HEK293 (cell line): ENCODE results near the gene SULT1A2.

Experiments
- CTCF ChIA-PET: fragments of 350-600 bp; formaldehyde crosslinking; extraction: SDS; loops from one replicate; lab custom pipeline; 2021; ENCODE audit warnings: antibody characterized with exemption; lab: Yijun Ruan, JAX
- POLR2A ChIA-PET: fragments of 300-600 bp; formaldehyde crosslinking; extraction: SDS; loops from one replicate; lab custom pipeline; 2020; ENCODE audit warnings: antibody characterized with exemption, inconsistent platforms; lab: Yijun Ruan, JAX
- H3K27ac ChIP-seq: fragments of 200-500 bp; sonication (Bioruptor generic); 2 replicates; pipeline ENCODE4 v1.5.1; 2014; ENCODE audit warnings: low read depth, low read length, control low read depth, inconsistent platforms; ENCODE audit errors: extremely low read depth
- H3K36me3 ChIP-seq, 2 experiments: fragments of 200-500 bp in 1 of 2; sonication (Bioruptor generic) in 1 of 2; 1 replicate in 1 of 2; 2 replicates in 1 of 2; pipeline ENCODE4 v1.5.1; 2014 to 2017; ENCODE audit warnings: inconsistent platforms in 2 of 2, low read length in 2 of 2; ENCODE audit not compliant: control insufficient read depth in 2 of 2, insufficient read depth in 1 of 2
- H3K4me1 ChIP-seq: fragments of 200-500 bp; sonication (Bioruptor generic); 2 replicates; pipeline ENCODE4 v1.5.1; 2014; ENCODE audit warnings: mild to moderate bottlenecking, low read length, inconsistent platforms; ENCODE audit not compliant: control insufficient read depth, insufficient read depth
- H3K4me3 ChIP-seq: 2 replicates; pipeline ENCODE4 v1.5.1; 2011; ENCODE audit warnings: low read depth, mild to moderate bottlenecking, control low read depth, low read length, moderate library complexity
- H3K9me3 ChIP-seq: fragments of 200-500 bp; sonication (Bioruptor generic); 2 replicates; pipeline ENCODE4 v1.5.1; 2014; ENCODE audit warnings: low read depth, low read length, inconsistent platforms; ENCODE audit not compliant: control insufficient read depth, insufficient read depth
- BCL11B ChIP-seq: fragments of 450-650 bp; formaldehyde crosslinking; IDR thresholded peaks from 2 replicates; pipeline ENCODE4 v1.5.1; 2016; ENCODE audit warnings: low read depth, missing biosample characterization, missing genetic modification characterization
- KLF7 ChIP-seq: fragments of 450-650 bp; formaldehyde crosslinking; IDR thresholded peaks from 2 replicates; pipeline ENCODE4 v1.5.1; 2016; ENCODE audit warnings: missing biosample characterization, missing genetic modification characterization, borderline replicate concordance
- PRDM1 ChIP-seq: fragments of 450-650 bp; formaldehyde crosslinking; IDR thresholded peaks from 2 replicates; pipeline ENCODE4; 2016; ENCODE audit warnings: missing biosample characterization, missing genetic modification characterization
- SCRT2 ChIP-seq: fragments of 450-650 bp; formaldehyde crosslinking; IDR thresholded peaks from 2 replicates; pipeline ENCODE4 v1.5.1; 2016; ENCODE audit warnings: missing biosample characterization, missing genetic modification characterization
- ZBTB20 ChIP-seq: fragments of 450-650 bp; formaldehyde crosslinking; IDR thresholded peaks from 2 replicates; pipeline ENCODE4 v1.5.1; 2016; ENCODE audit warnings: missing biosample characterization, missing genetic modification characterization
- ZBTB6 ChIP-seq: fragments of 450-650 bp; formaldehyde crosslinking; IDR thresholded peaks from 2 replicates; pipeline ENCODE4 v1.5.1; 2017; ENCODE audit warnings: missing biosample characterization, missing genetic modification characterization
- ZNF121 ChIP-seq: fragments of 450-650 bp; formaldehyde crosslinking; IDR thresholded peaks from 2 replicates; pipeline ENCODE4 v1.5.1; 2016; ENCODE audit warnings: missing biosample characterization, missing genetic modification characterization
- ZNF175 ChIP-seq: fragments of 450-650 bp; formaldehyde crosslinking; IDR thresholded peaks from 2 replicates; pipeline ENCODE4 v1.5.1; 2016; ENCODE audit warnings: missing biosample characterization, missing genetic modification characterization
- ZNF223 ChIP-seq: fragments of 450-650 bp; formaldehyde crosslinking; IDR thresholded peaks from 2 replicates; pipeline ENCODE4 v1.5.1; 2016; ENCODE audit warnings: missing biosample characterization, missing genetic modification characterization
- ZNF23 ChIP-seq: fragments of 450-650 bp; formaldehyde crosslinking; IDR thresholded peaks from 2 replicates; pipeline ENCODE4 v1.5.1; 2016; ENCODE audit warnings: missing biosample characterization, missing genetic modification characterization, borderline replicate concordance
- ZNF24 ChIP-seq: fragments of 450-650 bp; formaldehyde crosslinking; IDR thresholded peaks from 2 replicates; pipeline ENCODE4 v1.5.1; 2016; ENCODE audit warnings: missing biosample characterization, missing genetic modification characterization
- ZNF423 ChIP-seq: fragments of 450-650 bp; formaldehyde crosslinking; IDR thresholded peaks from 2 replicates; pipeline ENCODE4 v1.5.1; 2016; ENCODE audit warnings: missing biosample characterization, missing genetic modification characterization
- ZNF571 ChIP-seq: fragments of 450-650 bp; formaldehyde crosslinking; IDR thresholded peaks from 2 replicates; pipeline ENCODE4 v1.5.0; 2017; ENCODE audit warnings: missing biosample characterization, missing genetic modification characterization
- ZNF580 ChIP-seq: fragments of 450-650 bp; formaldehyde crosslinking; IDR thresholded peaks from 2 replicates; pipeline ENCODE4 v1.5.1; 2016; ENCODE audit warnings: missing biosample characterization, missing genetic modification characterization
- ZNF664 ChIP-seq: fragments of 450-650 bp; formaldehyde crosslinking; IDR thresholded peaks from 2 replicates; pipeline ENCODE4 v1.5.1; 2016; ENCODE audit warnings: missing biosample characterization, missing genetic modification characterization
- ZNF677 ChIP-seq: fragments of 450-650 bp; IDR thresholded peaks from 2 replicates; pipeline ENCODE4 v1.5.0; 2018; ENCODE audit warnings: missing biosample characterization, mild to moderate bottlenecking, missing genetic modification characterization, moderate library complexity
- ZNF692 ChIP-seq: fragments of 450-650 bp; formaldehyde crosslinking; IDR thresholded peaks from 2 replicates; pipeline ENCODE4 v1.5.1; 2016; ENCODE audit warnings: missing biosample characterization, missing genetic modification characterization
- ZSCAN18 ChIP-seq: fragments of 450-650 bp; formaldehyde crosslinking; IDR thresholded peaks from 2 replicates; pipeline ENCODE4 v1.5.1; 2016; ENCODE audit warnings: missing biosample characterization, missing genetic modification characterization
- ZSCAN23 ChIP-seq: fragments of 450-650 bp; formaldehyde crosslinking; IDR thresholded peaks from 2 replicates; pipeline ENCODE4 v1.5.1; 2016; ENCODE audit warnings: missing biosample characterization, missing genetic modification characterization
- TF ChIP-seq, protein P1 (sequence below): fragments of 450-650 bp; formaldehyde crosslinking; IDR thresholded peaks from 2 replicates; pipeline ENCODE4 v1.5.1; 2017; ENCODE audit warnings: missing biosample characterization, mild to moderate bottlenecking, missing genetic modification characterization, moderate library complexity
- TF ChIP-seq, protein P2 (sequence below): sonication (generic); formaldehyde crosslinking; IDR thresholded peaks from 2 replicates; pipeline ENCODE4 v1.8.1; 2022; ENCODE audit warnings: mild to moderate bottlenecking, moderate library complexity, missing genetic modification reagents
- TF ChIP-seq, protein P3 (sequence below): fragments of 450-650 bp; IDR thresholded peaks from 2 replicates; pipeline ENCODE4 v1.5.1; 2018; ENCODE audit warnings: missing biosample characterization, missing genetic modification characterization

Gene SULT1A2

GRCh38 chr16:28562199-28562598, 34.7 kb downstream of the SULT1A2 start:
- Histone ChIP-seq H3K36me3 (peaks cover 4 to 6% of the 10 kb centered on the region in 2 experiments; a peak in 2 of 3 replicates), H3K27ac (no peak overlapping the region), H3K9me3 (no peaks in the 10 kb centered on the region), H3K4me1 (no peaks in the 10 kb centered on the region), H3K4me3 (no peak overlapping the region)
- ChIA-PET POLR2A (no interaction called here), CTCF (interaction anchor here (0.7 kb wide), 1 partner anchor 55 kb away, joined by 3 read pairs; no protein-coding TSS in a partner anchor)
- TF ChIP-seq ZNF23 (tag by site-specific recombination): no peak
- TF ChIP-seq ZNF571 (tag by site-specific recombination): no peak
- no peak for TF ChIP-seq BCL11B (tag by site-specific recombination)
- TF ChIP-seq ZSCAN18: no peak
- no peak for TF ChIP-seq ZNF580 (tag by site-specific recombination)
- no peak for TF ChIP-seq ZNF24 (tag by site-specific recombination)
- no peak for TF ChIP-seq ZNF664 (tag by site-specific recombination)
- no peak for TF ChIP-seq ZBTB6 (tag by site-specific recombination)
- no peak for TF ChIP-seq ZNF692
- TF ChIP-seq, protein P1, sequence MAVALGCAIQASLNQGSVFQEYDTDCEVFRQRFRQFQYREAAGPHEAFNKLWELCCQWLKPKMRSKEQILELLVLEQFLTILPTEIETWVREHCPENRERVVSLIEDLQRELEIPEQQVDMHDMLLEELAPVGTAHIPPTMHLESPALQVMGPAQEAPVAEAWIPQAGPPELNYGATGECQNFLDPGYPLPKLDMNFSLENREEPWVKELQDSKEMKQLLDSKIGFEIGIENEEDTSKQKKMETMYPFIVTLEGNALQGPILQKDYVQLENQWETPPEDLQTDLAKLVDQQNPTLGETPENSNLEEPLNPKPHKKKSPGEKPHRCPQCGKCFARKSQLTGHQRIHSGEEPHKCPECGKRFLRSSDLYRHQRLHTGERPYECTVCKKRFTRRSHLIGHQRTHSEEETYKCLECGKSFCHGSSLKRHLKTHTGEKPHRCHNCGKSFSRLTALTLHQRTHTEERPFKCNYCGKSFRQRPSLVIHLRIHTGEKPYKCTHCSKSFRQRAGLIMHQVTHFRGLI (tag by site-specific recombination): no peak
- TF ChIP-seq KLF7 (tag by site-specific recombination): no peak
- TF ChIP-seq PRDM1: no peak

- H3K4me3 ChIP-seq: no peak overlapping the region
- POLR2A ChIA-PET: no interaction called here
- H3K36me3 ChIP-seq: peaks cover 4 to 7% of the 10 kb centered on the region in 2 experiments; a peak in 2 of 3 replicates
- H3K27ac ChIP-seq: no peak overlapping the region
- no peaks in the 10 kb centered on the region for H3K9me3 ChIP-seq
- CTCF ChIA-PET: interaction anchor here (0.6 to 0.7 kb wide), 2 partner anchors 55 to 1492 kb away, joined by 3 read pairs; a partner anchor contains a TSS
- TF ChIP-seq ZNF121 (tag by site-specific recombination) (0 out of 2 replicates have a peak, but pooled peaks have one; percentile 6), ZNF677 (tag by site-specific recombination) (no peak)
- no peaks in the 10 kb centered on the region for H3K4me1 ChIP-seq
Measured at GRCh38 chr16:28561557-28562187, 35.2 kb downstream of the SULT1A2 start.

DNA sequence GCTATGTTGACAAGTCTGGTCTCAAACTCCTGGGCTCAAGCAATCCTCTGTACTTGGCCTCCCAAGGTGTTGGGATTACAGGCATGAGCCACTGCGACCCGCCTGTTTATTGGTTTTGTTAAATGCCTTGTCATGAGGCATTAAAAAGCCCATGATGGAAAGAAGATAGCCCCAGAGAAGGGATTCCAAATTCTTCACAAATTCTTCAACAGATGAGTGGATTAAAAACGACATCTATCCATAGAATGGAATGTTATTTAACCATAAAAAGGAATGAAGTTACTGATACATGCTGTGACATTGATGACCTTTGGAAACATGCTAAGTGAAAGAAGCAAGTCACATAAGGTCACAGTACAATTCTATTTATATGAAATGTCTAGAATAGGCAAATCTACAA, 38.4 kb downstream of the SULT1A2 start:
- Histone ChIP-seq H3K4me3 (no peak overlapping the region), H3K27ac (no peak overlapping the region), H3K4me1 (peaks cover 6% of the 10 kb centered on the region; the same call in 1 of the 2 replicates), H3K36me3 (peaks cover 4 to 7% of the 10 kb centered on the region in 2 experiments; a peak in 2 of 3 replicates), H3K9me3 (no peaks in the 10 kb centered on the region)
- ChIA-PET POLR2A (no interaction called here), CTCF (no interaction called here)
- TF ChIP-seq ZNF175 (tag by site-specific recombination) (no peak), ZSCAN23 (no peak), ZNF223 (tag by site-specific recombination) (no peak), ZNF121 (tag by site-specific recombination) (no peak), SCRT2 (no peak), ZBTB20 (tag by site-specific recombination) (no peak), ZNF423 (tag by site-specific recombination) (no peak), ZNF23 (tag by site-specific recombination) (no peak)
- TF ChIP-seq, protein P2, sequence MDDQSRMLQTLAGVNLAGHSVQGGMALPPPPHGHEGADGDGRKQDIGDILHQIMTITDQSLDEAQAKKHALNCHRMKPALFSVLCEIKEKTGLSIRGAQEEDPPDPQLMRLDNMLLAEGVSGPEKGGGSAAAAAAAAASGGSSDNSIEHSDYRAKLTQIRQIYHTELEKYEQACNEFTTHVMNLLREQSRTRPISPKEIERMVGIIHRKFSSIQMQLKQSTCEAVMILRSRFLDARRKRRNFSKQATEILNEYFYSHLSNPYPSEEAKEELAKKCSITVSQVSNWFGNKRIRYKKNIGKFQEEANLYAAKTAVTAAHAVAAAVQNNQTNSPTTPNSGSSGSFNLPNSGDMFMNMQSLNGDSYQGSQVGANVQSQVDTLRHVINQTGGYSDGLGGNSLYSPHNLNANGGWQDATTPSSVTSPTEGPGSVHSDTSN (CRISPR knock-in tag): no peak
- TF ChIP-seq, protein P3, sequence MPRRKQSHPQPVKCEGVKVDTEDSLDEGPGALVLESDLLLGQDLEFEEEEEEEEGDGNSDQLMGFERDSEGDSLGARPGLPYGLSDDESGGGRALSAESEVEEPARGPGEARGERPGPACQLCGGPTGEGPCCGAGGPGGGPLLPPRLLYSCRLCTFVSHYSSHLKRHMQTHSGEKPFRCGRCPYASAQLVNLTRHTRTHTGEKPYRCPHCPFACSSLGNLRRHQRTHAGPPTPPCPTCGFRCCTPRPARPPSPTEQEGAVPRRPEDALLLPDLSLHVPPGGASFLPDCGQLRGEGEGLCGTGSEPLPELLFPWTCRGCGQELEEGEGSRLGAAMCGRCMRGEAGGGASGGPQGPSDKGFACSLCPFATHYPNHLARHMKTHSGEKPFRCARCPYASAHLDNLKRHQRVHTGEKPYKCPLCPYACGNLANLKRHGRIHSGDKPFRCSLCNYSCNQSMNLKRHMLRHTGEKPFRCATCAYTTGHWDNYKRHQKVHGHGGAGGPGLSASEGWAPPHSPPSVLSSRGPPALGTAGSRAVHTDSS (tag by site-specific recombination): no peak
